ENCODE measurements around the gene PDF. TPM values are rescaled to one million over a fixed set of nuclear protein-coding genes. Genes with fewer than 3 reads are reported as not detected.
A peak's percentile ranks its signal among the peaks of the same experiment; 100 is the strongest.

The PDF gene
- total and polyA plus RNA-seq, 2 of the 13 experiments (the other 11 are each of a cell fraction or from before 2014, with no cell fraction given): 12.4 to 48.8 TPM

GRCh38 chr16:69350536-69351133 lies 20.2 kb upstream of the PDF start (continued):
- TF ChIP-seq, protein P1, sequence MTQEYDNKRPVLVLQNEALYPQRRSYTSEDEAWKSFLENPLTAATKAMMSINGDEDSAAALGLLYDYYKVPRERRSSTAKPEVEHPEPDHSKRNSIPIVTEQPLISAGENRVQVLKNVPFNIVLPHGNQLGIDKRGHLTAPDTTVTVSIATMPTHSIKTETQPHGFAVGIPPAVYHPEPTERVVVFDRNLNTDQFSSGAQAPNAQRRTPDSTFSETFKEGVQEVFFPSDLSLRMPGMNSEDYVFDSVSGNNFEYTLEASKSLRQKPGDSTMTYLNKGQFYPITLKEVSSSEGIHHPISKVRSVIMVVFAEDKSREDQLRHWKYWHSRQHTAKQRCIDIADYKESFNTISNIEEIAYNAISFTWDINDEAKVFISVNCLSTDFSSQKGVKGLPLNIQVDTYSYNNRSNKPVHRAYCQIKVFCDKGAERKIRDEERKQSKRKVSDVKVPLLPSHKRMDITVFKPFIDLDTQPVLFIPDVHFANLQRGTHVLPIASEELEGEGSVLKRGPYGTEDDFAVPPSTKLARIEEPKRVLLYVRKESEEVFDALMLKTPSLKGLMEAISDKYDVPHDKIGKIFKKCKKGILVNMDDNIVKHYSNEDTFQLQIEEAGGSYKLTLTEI (CRISPR knock-in tag; conservative IDR thresholded peaks at IDR 0.05): no peak
- TF ChIP-seq, protein P2, sequence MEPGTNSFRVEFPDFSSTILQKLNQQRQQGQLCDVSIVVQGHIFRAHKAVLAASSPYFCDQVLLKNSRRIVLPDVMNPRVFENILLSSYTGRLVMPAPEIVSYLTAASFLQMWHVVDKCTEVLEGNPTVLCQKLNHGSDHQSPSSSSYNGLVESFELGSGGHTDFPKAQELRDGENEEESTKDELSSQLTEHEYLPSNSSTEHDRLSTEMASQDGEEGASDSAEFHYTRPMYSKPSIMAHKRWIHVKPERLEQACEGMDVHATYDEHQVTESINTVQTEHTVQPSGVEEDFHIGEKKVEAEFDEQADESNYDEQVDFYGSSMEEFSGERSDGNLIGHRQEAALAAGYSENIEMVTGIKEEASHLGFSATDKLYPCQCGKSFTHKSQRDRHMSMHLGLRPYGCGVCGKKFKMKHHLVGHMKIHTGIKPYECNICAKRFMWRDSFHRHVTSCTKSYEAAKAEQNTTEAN (CRISPR knock-in tag; conservative IDR thresholded peaks at IDR 0.05): no peak; the same call in 1 of the 2 replicates
- no peak for TF ChIP-seq SIX4 (CRISPR knock-in tag; IDR thresholded peaks at IDR 0.05)
- 0 out of 2 replicates have a peak, but pooled peaks have one; percentile 6 for TF ChIP-seq SNAI1 (CRISPR knock-in tag; IDR thresholded peaks at IDR 0.05; ENCODE audit: borderline replicate concordance)
- TF ChIP-seq XRCC5 (optimal IDR thresholded peaks at IDR 0.05; ENCODE audit: low read length): no peak
- TF ChIP-seq, protein P3, sequence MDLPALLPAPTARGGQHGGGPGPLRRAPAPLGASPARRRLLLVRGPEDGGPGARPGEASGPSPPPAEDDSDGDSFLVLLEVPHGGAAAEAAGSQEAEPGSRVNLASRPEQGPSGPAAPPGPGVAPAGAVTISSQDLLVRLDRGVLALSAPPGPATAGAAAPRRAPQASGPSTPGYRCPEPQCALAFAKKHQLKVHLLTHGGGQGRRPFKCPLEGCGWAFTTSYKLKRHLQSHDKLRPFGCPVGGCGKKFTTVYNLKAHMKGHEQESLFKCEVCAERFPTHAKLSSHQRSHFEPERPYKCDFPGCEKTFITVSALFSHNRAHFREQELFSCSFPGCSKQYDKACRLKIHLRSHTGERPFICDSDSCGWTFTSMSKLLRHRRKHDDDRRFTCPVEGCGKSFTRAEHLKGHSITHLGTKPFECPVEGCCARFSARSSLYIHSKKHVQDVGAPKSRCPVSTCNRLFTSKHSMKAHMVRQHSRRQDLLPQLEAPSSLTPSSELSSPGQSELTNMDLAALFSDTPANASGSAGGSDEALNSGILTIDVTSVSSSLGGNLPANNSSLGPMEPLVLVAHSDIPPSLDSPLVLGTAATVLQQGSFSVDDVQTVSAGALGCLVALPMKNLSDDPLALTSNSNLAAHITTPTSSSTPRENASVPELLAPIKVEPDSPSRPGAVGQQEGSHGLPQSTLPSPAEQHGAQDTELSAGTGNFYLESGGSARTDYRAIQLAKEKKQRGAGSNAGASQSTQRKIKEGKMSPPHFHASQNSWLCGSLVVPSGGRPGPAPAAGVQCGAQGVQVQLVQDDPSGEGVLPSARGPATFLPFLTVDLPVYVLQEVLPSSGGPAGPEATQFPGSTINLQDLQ (CRISPR knock-in tag; IDR thresholded peaks at IDR 0.05): no peak
- TF ChIP-seq ZNF7 (CRISPR knock-in tag; IDR thresholded peaks at IDR 0.05): no peak
- TF ChIP-seq ADNP (CRISPR knock-in tag; IDR thresholded peaks at IDR 0.05): 0 out of 2 replicates have a peak, but pooled peaks have one; percentile 13
- TF ChIP-seq RBFOX2 (IDR thresholded peaks at IDR 0.05; ENCODE audit: low read depth, low read length): no peak
- TF ChIP-seq ZNF460 (CRISPR knock-in tag; IDR thresholded peaks at IDR 0.05; ENCODE audit: borderline replicate concordance): no peak
- no peak for TF ChIP-seq MAZ (IDR thresholded peaks at IDR 0.05; ENCODE audit: borderline replicate concordance, low read depth, low read length)
- no peak for TF ChIP-seq MAZ (CRISPR knock-in tag; IDR thresholded peaks at IDR 0.05; ENCODE audit: low read depth)
- no peak for TF ChIP-seq ARID4A (CRISPR knock-in tag; IDR thresholded peaks at IDR 0.05; ENCODE audit: borderline replicate concordance)
- no peak for TF ChIP-seq SP140L (CRISPR knock-in tag; IDR thresholded peaks at IDR 0.05; ENCODE audit: borderline replicate concordance)
- peak; percentile 57; the same call in 1 of the 2 replicates for TF ChIP-seq ZNF362 (CRISPR knock-in tag; IDR thresholded peaks at IDR 0.05; ENCODE audit: borderline replicate concordance)
- no peak for TF ChIP-seq SOX13 (IDR thresholded peaks at IDR 0.05)
- TF ChIP-seq SOX13 (CRISPR knock-in tag; conservative IDR thresholded peaks at IDR 0.05 in 1 of 2, IDR thresholded peaks at IDR 0.05 in 1 of 2): peak in 1 of 2 experiments; percentile 63; a peak in 2 of 4 replicates
- TF ChIP-seq ARID2 (CRISPR knock-in tag; IDR thresholded peaks at IDR 0.05; ENCODE audit: borderline replicate concordance): no peak
